Endothelial cell of umbilical vein (primary cell): ENCODE measurements around the gene SMIM41.

Experiments used
- CTCF ChIP-seq, 2 donors: IDR thresholded peaks; 1 replicate in 1 of 2; 2 replicates in 1 of 2; pipeline ENCODE4 v1.5.1; 2011; ENCODE audit warnings: low read length in 2 of 2, mild to moderate bottlenecking in 2 of 2, moderate library complexity in 2 of 2, control low read depth in 1 of 2, inconsistent platforms in 1 of 2, low read depth in 1 of 2; ENCODE audit not compliant: insufficient read depth in 1 of 2; ENCODE audit errors: extremely low read depth in 1 of 2
- EZH2 ChIP-seq: IDR thresholded peaks from 2 replicates; pipeline ENCODE4 v1.6.1; 2012; ENCODE audit warnings: borderline replicate concordance, low read depth, mild to moderate bottlenecking, moderate library complexity, low read length, inconsistent platforms; ENCODE audit not compliant: severe bottlenecking
- GATA2 ChIP-seq: IDR thresholded peaks from 2 replicates; pipeline ENCODE4 v1.7.0; 2011; ENCODE audit warnings: low read depth, mild to moderate bottlenecking, moderate library complexity, mixed read lengths, low read length; ENCODE audit not compliant: insufficient read length, insufficient read depth
- JUN ChIP-seq: IDR thresholded peaks from 2 replicates; pipeline ENCODE4 v1.6.1; 2011; ENCODE audit warnings: borderline replicate concordance, low read depth; ENCODE audit not compliant: insufficient read length, insufficient read depth
- MAX ChIP-seq: IDR thresholded peaks from 2 replicates; pipeline ENCODE4 v1.6.1; 2011; ENCODE audit not compliant: insufficient read depth, insufficient read length
- MYC ChIP-seq: IDR thresholded peaks from one replicate; pipeline ENCODE4 v1.6.1; 2011; ENCODE audit warnings: mild to moderate bottlenecking, low read depth, low read length
- POLR2A ChIP-seq: IDR thresholded peaks from 2 replicates; pipeline ENCODE4 v1.6.1; 2012; ENCODE audit warnings: low read depth, mild to moderate bottlenecking, control low read depth, low read length
- POLR2AphosphoS5 ChIP-seq: IDR thresholded peaks from 2 replicates; pipeline ENCODE4 v1.6.1; 2012; ENCODE audit warnings: low read depth, mild to moderate bottlenecking, control low read depth, low read length, moderate library complexity; ENCODE audit not compliant: insufficient read depth

- no peak for TF ChIP-seq MYC
- no peak for TF ChIP-seq CTCF (IDR thresholded peaks at IDR 0.05; ENCODE audit: extremely low read depth in 1 of 2, insufficient read depth in 1 of 2, low read depth in 1 of 2, low read length in 2 of 2)
- TF ChIP-seq POLR2A = no peak
- no peak for TF ChIP-seq POLR2AphosphoS5
- no peak for TF ChIP-seq EZH2
- TF ChIP-seq JUN = no peak
- no peak for TF ChIP-seq MAX
- TF ChIP-seq GATA2 = no peak
Measured at GRCh38 chr12:52151153-52151836, 71.8 kb downstream of the SMIM41 start.
